HepG2 (cell line): ENCODE data around the gene EBF3. TPM values are rescaled to one million over a fixed set of nuclear protein-coding genes. Genes with fewer than 3 reads are reported as not detected.
A peak's percentile ranks its signal among the peaks of the same experiment; 100 is the strongest.

ENCODE experiments used
- ATAC-seq: fragments of 200-7000 bp; cut with Tn5 transposase; 3 replicates; pipeline ENCODE4 v1.9.1; 2020; ENCODE audit warnings: mild to moderate bottlenecking, moderate library complexity
- BruUV-seq: library from RNA; stranded (reverse); fragments of 400-500 nt; replicated peaks from 2 replicates; lab custom pipeline; 2021; lab: Mats Ljungman, UMichigan
- CTCF ChIA-PET: fragments of 300-600 bp; formaldehyde crosslinking; extraction: SDS; loops from one replicate; lab custom pipeline; 2021; ENCODE audit warnings: low total read pairs, inconsistent platforms, low intra/inter-chr PET ratio; lab: Yijun Ruan, JAX
- POLR2A ChIA-PET: fragments of 350-600 bp; sonication (Branson Sonifier 250); formaldehyde crosslinking; loops from one replicate; lab custom pipeline; 2020; ENCODE audit warnings: antibody characterized with exemption, inconsistent platforms; lab: Yijun Ruan, JAX
- DNase-seq: peaks from one replicate; pipeline ENCODE4 v3.0.0-alpha.2; 2015; ENCODE audit warnings: low spot score
- FAIRE-seq: peaks from 3 replicates; lab custom pipeline; 2011; peaks lifted over from hg19 to GRCh38; lab: Jason Lieb, UNC
- H2AFZ ChIP-seq: one replicate; pipeline ENCODE4 v1.6.1; 2011; ENCODE audit warnings: low read length, inconsistent platforms
- H3K27ac ChIP-seq: fragments of 300-600 bp; 3 replicates; pipeline ENCODE4 v1.8.0; 2011; ENCODE audit warnings: mixed run types, mild to moderate bottlenecking, mixed read lengths, low read length, inconsistent platforms; ENCODE audit not compliant: insufficient read depth; ENCODE audit errors: extremely low read length
- H3K27me3 ChIP-seq, 2 experiments: fragments of 200-600 bp in 1 of 2; 2 replicates in 1 of 2; 3 replicates in 1 of 2; pipeline versions ENCODE4 v1.6.0 to v1.8.0; 2011; ENCODE audit warnings: low read length in 2 of 2, mild to moderate bottlenecking in 2 of 2, moderate library complexity in 2 of 2, inconsistent platforms in 1 of 2; ENCODE audit not compliant: insufficient read depth in 2 of 2, control insufficient read depth in 1 of 2
- H3K36me3 ChIP-seq, 2 experiments: fragments of 200-600 bp in 1 of 2; replicated peaks in 1 of 2; 2 replicates in 1 of 2; 3 replicates in 1 of 2; pipeline versions ENCODE4 v1.5.1 to v1.8.0; 2011; ENCODE audit warnings: low read length in 2 of 2, inconsistent platforms in 1 of 2; ENCODE audit not compliant: insufficient read depth in 2 of 2, control insufficient read depth in 1 of 2
- H3K4me1 ChIP-seq: 2 replicates; pipeline ENCODE4 v1.5.1; 2012; ENCODE audit warnings: low read length, inconsistent platforms; ENCODE audit not compliant: insufficient read depth
- H3K4me2 ChIP-seq: 2 replicates; pipeline ENCODE4 v1.6.0; 2011; ENCODE audit warnings: low read depth, low read length, inconsistent platforms
- H3K4me3 ChIP-seq, 3 experiments: fragments of 200-600 bp in 1 of 3; sonication (generic), shearing (Covaris generic) in 1 of 3; replicated peaks in 1 of 3; 2 replicates each; pipeline ENCODE4 v1.5.1; 2011 to 2016; ENCODE audit warnings: low read length in 3 of 3, inconsistent platforms in 2 of 3, low read depth in 2 of 3, mild to moderate bottlenecking in 2 of 3, control low read depth in 1 of 3, mixed read lengths in 1 of 3; ENCODE audit not compliant: insufficient read depth in 1 of 3
- H3K79me2 ChIP-seq: one replicate; pipeline ENCODE4 v1.6.1; 2011; ENCODE audit warnings: low read length, inconsistent platforms; ENCODE audit not compliant: insufficient read depth
- H3K9ac ChIP-seq: 2 replicates; pipeline ENCODE4 v1.6.0; 2011; ENCODE audit warnings: mild to moderate bottlenecking, low read depth, low read length, inconsistent platforms; ENCODE audit not compliant: insufficient read depth
- H3K9me3 ChIP-seq: 2 replicates; pipeline ENCODE4 v1.5.1; 2012; ENCODE audit warnings: mild to moderate bottlenecking, low read length
- H4K20me1 ChIP-seq: 2 replicates; pipeline ENCODE4 v1.6.0; 2011; ENCODE audit warnings: inconsistent platforms, mild to moderate bottlenecking, low read length, moderate library complexity; ENCODE audit not compliant: insufficient read depth
- BCL6 ChIP-seq: IDR thresholded peaks from 2 replicates; pipeline ENCODE4 v1.6.1; 2016; ENCODE audit warnings: missing genetic modification reagents, missing compliant biosample characterization
- KMT2A ChIP-seq: sonication (generic); formaldehyde crosslinking; IDR thresholded peaks from 2 replicates; pipeline ENCODE4 v1.4.0; 2020; ENCODE audit warnings: missing genetic modification reagents
- NFKB2 ChIP-seq: sonication (generic); formaldehyde crosslinking; IDR thresholded peaks from 2 replicates; pipeline ENCODE4 v1.4.0; 2020; ENCODE audit warnings: missing genetic modification reagents, borderline replicate concordance
- NPAS2 ChIP-seq: sonication (generic); formaldehyde crosslinking; IDR thresholded peaks from 2 replicates; pipeline ENCODE4 v1.8.0; 2022; ENCODE audit warnings: mild to moderate bottlenecking, missing genetic modification reagents, borderline replicate concordance
- TCF7 ChIP-seq: sonication (generic); IDR thresholded peaks from 2 replicates; pipeline ENCODE4 v1.6.1; 2016; ENCODE audit warnings: antibody characterized with exemption, low read depth
- TOE1 ChIP-seq: sonication (generic); formaldehyde crosslinking; IDR thresholded peaks from 2 replicates; pipeline ENCODE4 v1.4.0; 2020; ENCODE audit warnings: mild to moderate bottlenecking, missing genetic modification reagents
- ZNF580 ChIP-seq: IDR thresholded peaks from 2 replicates; pipeline ENCODE4 v1.6.1; 2016; ENCODE audit warnings: low read depth, borderline replicate concordance
- WGBS: methylation state at CpG from one replicate; pipeline ENCODE4 v1.1.6; 2017; ENCODE audit warnings: low lambda C conversion rate; 5-methylcytosine and 5-hydroxymethylcytosine counted together
- in situ Hi-C: cut with HindIII; loops from 2 replicates; pipeline ENCODE4 v1.10.0; 2017; ENCODE audit warnings: low pct_unique_long_range_greater_than_20kb; ENCODE audit not compliant: extremely low pct_ligation_motif_present
- intact Hi-C: fragments of 100-400 bp; cut with micrococcal nuclease; formaldehyde crosslinking; loops from one replicate; pipeline ENCODE4 v1.10.0; 2022; ENCODE audit not compliant: unreplicated experiment
- polyA plus RNA-seq, 8 experiments: library from polyadenylated mRNA; depleted of rRNA in 3 of 8; stranded (reverse) in 7 of 8; unstranded in 1 of 8; fragments of >200 nt; fragmentation: Illumina TruSeq in 4 of 8; extraction: Trizol in 4 of 8; gene quantifications; 2 replicates each; pipeline versions ENCODE4 v1.2.1 to v1.2.3, GENCODE V29; 2011 to 2016; ENCODE audit warnings: low read depth in 4 of 8, missing spikeins in 1 of 8, mixed read lengths in 1 of 8; ENCODE audit not compliant: insufficient read depth in 1 of 8
- total RNA-seq, 5 experiments: library from RNA; depleted of rRNA; stranded (reverse); fragments of >200 nt; fragmentation: Illumina TruSeq; extraction: Trizol; gene quantifications; 2 replicates each; pipeline ENCODE4 v1.2.3, GENCODE V29; 2016; ENCODE audit warnings: low read depth in 1 of 5
- TF ChIP-seq, protein P1 (sequence below): sonication (generic); formaldehyde crosslinking; IDR thresholded peaks from 2 replicates; pipeline ENCODE4 v1.4.0; 2020; ENCODE audit warnings: mild to moderate bottlenecking, missing genetic modification reagents, borderline replicate concordance
- TF ChIP-seq, protein P2 (sequence below): sonication (generic); formaldehyde crosslinking; IDR thresholded peaks from 2 replicates; pipeline ENCODE4 v1.5.0; 2020; ENCODE audit warnings: mild to moderate bottlenecking, missing genetic modification reagents, borderline replicate concordance

EBF3 gene
- total and polyA plus RNA-seq, 2 of the 13 experiments (the other 11 are each of a cell fraction or from before 2014, with no cell fraction given), result not detected

DNA sequence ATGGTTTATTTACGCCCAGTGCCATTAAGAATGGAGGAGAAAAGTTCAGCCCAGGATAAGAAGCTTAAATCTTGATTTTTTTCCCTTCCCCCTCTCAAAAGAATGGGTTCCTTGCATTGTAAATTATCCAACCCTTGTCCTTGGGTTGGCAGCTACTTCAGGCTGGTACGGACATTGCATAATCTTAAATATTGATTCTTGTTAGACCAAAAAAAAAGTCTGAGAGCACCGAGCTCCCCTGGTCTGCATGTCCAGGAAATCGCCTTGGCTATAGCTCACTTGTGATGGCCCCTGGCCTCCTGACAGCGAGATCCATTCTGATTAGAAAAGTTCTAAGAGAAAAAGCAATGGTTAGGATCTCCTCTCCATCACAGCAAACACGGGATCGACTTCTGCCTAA is 151.7 kb downstream of the EBF3 start:
- in situ Hi-C loops, result no loop called here
- Histone ChIP-seq H3K36me3 (no peaks in the 10 kb centered on the region), H3K9ac (no peak overlapping the region), H3K27me3 (peaks cover 0 to 5% of the 10 kb centered on the region in 2 experiments; a peak in 1 of 5 replicates), H4K20me1 (no peaks in the 10 kb centered on the region), H3K4me3 (no peak overlapping the region), H2AFZ (no peak overlapping the region), H3K27ac (no peak overlapping the region), H3K79me2 (no peaks in the 10 kb centered on the region), H3K4me1 (no peaks in the 10 kb centered on the region), H3K9me3 (no peaks in the 10 kb centered on the region), H3K4me2 (no peak overlapping the region)
- ATAC-seq (no peak), DNase-seq (no peak), FAIRE-seq (no peak)
- 0 out of 2 replicates have a peak, but pooled peaks have one; percentile 23 for TF ChIP-seq BCL6 (CRISPR knock-in tag)
- TF ChIP-seq TCF7, result no peak
- intact Hi-C loops, result no loop called here
- ChIA-PET POLR2A (no interaction called here), CTCF (no interaction called here)
- BruUV-seq, result no TSS peak
- 10% methylated on average over 7 of the region's 7 CpGs for WGBS

DNA sequence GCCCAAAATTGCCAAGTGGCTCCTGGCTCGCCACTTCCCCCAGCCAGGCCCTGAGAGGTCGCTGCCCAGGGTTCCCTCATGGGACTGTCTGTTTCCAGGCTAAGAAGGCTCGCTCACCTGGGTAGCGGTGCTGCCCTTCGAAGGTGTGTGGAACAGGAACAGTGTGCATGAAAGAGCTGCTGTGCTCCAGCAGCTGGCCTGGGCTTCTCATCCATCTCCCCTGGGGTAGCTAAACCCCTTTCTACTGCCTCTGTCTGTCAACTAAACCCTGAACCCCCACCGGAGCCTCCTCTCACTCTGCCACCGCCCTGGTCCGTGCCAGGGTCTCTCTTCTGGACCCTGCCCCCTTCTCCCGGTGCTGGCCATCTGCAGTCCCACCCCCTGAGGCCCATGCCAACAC is 152.9 kb downstream of the EBF3 start:
- H3K4me3 ChIP-seq, result no peak overlapping the region
- DNase-seq (no peak), ATAC-seq (no peak), FAIRE-seq (no peak)
- H3K4me2 ChIP-seq, result no peak overlapping the region
- H2AFZ ChIP-seq, result no peak overlapping the region
- H3K4me1 ChIP-seq, result no peaks in the 10 kb centered on the region
- intact Hi-C loops, result no loop called here
- in situ Hi-C loops, result no loop called here
- H4K20me1 ChIP-seq, result no peaks in the 10 kb centered on the region
- H3K9me3 ChIP-seq, result no peaks in the 10 kb centered on the region
- ChIA-PET POLR2A (no interaction called here), CTCF (no interaction called here)
- H3K9ac ChIP-seq, result no peak overlapping the region
- no TSS peak for BruUV-seq
- H3K79me2 ChIP-seq, result no peaks in the 10 kb centered on the region
- H3K36me3 ChIP-seq, result no peaks in the 10 kb centered on the region
- peaks cover 0 to 5% of the 10 kb centered on the region in 2 experiments; a peak in 1 of 5 replicates for H3K27me3 ChIP-seq
- 31% methylated on average over 6 of the region's 9 CpGs for WGBS
- no peak overlapping the region for H3K27ac ChIP-seq
- no peak for TF ChIP-seq NPAS2
- TF ChIP-seq, protein P1, sequence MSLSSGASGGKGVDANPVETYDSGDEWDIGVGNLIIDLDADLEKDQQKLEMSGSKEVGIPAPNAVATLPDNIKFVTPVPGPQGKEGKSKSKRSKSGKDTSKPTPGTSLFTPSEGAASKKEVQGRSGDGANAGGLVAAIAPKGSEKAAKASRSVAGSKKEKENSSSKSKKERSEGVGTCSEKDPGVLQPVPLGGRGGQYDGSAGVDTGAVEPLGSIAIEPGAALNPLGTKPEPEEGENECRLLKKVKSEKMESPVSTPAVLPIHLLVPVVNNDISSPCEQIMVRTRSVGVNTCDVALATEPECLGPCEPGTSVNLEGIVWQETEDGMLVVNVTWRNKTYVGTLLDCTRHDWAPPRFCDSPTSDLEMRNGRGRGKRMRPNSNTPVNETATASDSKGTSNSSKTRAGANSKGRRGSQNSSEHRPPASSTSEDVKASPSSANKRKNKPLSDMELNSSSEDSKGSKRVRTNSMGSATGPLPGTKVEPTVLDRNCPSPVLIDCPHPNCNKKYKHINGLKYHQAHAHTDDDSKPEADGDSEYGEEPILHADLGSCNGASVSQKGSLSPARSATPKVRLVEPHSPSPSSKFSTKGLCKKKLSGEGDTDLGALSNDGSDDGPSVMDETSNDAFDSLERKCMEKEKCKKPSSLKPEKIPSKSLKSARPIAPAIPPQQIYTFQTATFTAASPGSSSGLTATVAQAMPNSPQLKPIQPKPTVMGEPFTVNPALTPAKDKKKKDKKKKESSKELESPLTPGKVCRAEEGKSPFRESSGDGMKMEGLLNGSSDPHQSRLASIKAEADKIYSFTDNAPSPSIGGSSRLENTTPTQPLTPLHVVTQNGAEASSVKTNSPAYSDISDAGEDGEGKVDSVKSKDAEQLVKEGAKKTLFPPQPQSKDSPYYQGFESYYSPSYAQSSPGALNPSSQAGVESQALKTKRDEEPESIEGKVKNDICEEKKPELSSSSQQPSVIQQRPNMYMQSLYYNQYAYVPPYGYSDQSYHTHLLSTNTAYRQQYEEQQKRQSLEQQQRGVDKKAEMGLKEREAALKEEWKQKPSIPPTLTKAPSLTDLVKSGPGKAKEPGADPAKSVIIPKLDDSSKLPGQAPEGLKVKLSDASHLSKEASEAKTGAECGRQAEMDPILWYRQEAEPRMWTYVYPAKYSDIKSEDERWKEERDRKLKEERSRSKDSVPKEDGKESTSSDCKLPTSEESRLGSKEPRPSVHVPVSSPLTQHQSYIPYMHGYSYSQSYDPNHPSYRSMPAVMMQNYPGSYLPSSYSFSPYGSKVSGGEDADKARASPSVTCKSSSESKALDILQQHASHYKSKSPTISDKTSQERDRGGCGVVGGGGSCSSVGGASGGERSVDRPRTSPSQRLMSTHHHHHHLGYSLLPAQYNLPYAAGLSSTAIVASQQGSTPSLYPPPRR, result no peak
- no peak for TF ChIP-seq NFKB2 (CRISPR knock-in tag)
- TF ChIP-seq ZNF580 (CRISPR knock-in tag), result no peak
- TF ChIP-seq, protein P2, sequence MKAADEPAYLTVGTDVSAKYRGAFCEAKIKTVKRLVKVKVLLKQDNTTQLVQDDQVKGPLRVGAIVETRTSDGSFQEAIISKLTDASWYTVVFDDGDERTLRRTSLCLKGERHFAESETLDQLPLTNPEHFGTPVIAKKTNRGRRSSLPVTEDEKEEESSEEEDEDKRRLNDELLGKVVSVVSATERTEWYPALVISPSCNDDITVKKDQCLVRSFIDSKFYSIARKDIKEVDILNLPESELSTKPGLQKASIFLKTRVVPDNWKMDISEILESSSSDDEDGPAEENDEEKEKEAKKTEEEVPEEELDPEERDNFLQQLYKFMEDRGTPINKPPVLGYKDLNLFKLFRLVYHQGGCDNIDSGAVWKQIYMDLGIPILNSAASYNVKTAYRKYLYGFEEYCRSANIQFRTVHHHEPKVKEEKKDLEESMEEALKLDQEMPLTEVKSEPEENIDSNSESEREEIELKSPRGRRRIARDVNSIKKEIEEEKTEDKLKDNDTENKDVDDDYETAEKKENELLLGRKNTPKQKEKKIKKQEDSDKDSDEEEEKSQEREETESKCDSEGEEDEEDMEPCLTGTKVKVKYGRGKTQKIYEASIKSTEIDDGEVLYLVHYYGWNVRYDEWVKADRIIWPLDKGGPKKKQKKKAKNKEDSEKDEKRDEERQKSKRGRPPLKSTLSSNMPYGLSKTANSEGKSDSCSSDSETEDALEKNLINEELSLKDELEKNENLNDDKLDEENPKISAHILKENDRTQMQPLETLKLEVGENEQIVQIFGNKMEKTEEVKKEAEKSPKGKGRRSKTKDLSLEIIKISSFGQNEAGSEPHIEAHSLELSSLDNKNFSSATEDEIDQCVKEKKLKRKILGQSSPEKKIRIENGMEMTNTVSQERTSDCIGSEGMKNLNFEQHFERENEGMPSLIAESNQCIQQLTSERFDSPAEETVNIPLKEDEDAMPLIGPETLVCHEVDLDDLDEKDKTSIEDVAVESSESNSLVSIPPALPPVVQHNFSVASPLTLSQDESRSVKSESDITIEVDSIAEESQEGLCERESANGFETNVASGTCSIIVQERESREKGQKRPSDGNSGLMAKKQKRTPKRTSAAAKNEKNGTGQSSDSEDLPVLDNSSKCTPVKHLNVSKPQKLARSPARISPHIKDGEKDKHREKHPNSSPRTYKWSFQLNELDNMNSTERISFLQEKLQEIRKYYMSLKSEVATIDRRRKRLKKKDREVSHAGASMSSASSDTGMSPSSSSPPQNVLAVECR (CRISPR knock-in tag), result no peak
- no peak for TF ChIP-seq TOE1 (CRISPR knock-in tag)
- no peak for TF ChIP-seq KMT2A (CRISPR knock-in tag)
